ENCODE results near the gene DGKQ. TPM values are rescaled to one million over a fixed set of nuclear protein-coding genes. Genes with fewer than 3 reads are reported as not detected.

DGKQ gene
- total RNA-seq, 2 experiments from 2014 or later: 17.6 to 19.2 TPM

DNA sequence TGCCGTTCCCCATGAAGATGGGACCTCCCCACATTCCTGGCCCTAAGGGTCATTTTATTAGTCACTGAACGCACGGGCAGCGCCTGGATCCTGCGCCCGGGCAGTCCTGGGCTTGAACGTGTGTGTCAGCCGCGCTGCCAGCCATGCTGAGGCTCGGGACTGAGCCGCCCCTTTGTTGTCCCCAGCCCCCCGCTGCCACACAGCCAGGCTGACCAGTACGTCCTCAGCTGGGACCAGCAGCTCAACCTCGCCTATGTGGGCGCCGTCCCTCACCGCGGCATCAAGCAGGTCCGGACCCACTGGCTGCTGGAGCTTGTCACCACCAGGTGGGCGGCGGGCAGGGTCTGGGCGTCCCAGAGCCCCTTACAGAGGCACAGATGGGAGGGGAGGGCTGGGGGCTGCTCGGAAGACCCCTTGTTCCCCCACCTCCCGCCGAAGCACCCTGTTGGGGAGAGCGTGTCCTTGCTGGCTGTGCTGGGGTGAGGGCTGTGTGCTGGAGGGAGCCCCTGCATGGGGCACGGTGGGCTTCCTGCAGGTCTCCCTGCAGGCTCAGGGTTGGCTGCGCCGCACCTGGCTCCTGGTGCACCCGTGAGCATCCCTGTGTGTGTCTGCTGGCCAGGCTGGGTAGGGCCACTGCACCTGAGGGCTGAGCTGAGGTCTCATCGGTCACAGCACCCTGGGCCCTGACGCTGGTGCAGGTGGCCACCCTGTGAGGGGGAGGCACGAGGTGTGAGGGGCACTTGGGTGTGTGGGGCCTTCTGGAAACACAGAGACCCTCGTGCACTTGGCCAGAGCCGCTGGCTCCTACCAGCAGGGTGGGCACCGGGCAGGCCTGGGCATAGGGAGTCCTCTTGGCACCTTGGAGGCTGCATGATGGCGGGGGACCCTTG, 14.5 kb upstream of the DGKQ start:
- TF ChIP-seq, protein P1, sequence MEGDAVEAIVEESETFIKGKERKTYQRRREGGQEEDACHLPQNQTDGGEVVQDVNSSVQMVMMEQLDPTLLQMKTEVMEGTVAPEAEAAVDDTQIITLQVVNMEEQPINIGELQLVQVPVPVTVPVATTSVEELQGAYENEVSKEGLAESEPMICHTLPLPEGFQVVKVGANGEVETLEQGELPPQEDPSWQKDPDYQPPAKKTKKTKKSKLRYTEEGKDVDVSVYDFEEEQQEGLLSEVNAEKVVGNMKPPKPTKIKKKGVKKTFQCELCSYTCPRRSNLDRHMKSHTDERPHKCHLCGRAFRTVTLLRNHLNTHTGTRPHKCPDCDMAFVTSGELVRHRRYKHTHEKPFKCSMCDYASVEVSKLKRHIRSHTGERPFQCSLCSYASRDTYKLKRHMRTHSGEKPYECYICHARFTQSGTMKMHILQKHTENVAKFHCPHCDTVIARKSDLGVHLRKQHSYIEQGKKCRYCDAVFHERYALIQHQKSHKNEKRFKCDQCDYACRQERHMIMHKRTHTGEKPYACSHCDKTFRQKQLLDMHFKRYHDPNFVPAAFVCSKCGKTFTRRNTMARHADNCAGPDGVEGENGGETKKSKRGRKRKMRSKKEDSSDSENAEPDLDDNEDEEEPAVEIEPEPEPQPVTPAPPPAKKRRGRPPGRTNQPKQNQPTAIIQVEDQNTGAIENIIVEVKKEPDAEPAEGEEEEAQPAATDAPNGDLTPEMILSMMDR (IDR thresholded peaks at IDR 0.05): no peak
- POLR2A ChIA-PET: interaction anchor here (1.0 to 2.5 kb wide), 5 partner anchors 15 to 314 kb away, joined by 3 to 17 read pairs (median 5); partner anchors contain the start of genes ATP5ME, DGKQ, GAK and MYL5
- intact Hi-C loops (cut with DNase I, micrococcal nuclease): loop anchor here (1.0 to 10.0 kb wide), 7 partner anchors 15 to 743 kb away; partner anchors contain the start of genes GAK (in 2 of the 2), TMEM175 (in 2 of the 2), ATP5ME (in 1 of the 2) and DGKQ (in 1 of the 2)
- CTCF ChIA-PET: interaction anchor here (0.6 to 1.8 kb wide), 5 partner anchors 15 to 246 kb away, joined by 3 to 11 read pairs (median 3); partner anchors contain the start of genes DGKQ, GAK and TMEM175
- Histone ChIP-seq H3K9me3 (ENCODE audit: control insufficient read depth in 1 of 2, insufficient read depth in 1 of 2, low read length in 2 of 2) (no peaks in the 10 kb centered on the region), H3K27ac (ENCODE audit: low read depth in 1 of 2, low read length in 2 of 2) (no peak overlapping the region), H3K4me1 (ENCODE audit: insufficient read depth, low read length) (peaks cover 36% of the 10 kb centered on the region), H3K27me3 (ENCODE audit: control insufficient read depth in 1 of 2, insufficient read depth in 2 of 2, low read length in 2 of 2) (no peaks in the 10 kb centered on the region), H3K36me3 (ENCODE audit: insufficient read depth, low read length) (peaks cover 6% of the 10 kb centered on the region), H3K4me3 (ENCODE audit: low read length) (peak overlapping the region; percentile 78)
- H3K27ac Mint-ChIP-seq: no peak overlapping the region
- H3K9me3 Mint-ChIP-seq: no peaks in the 10 kb centered on the region
- peaks cover 25% of the 10 kb centered on the region for H3K4me1 Mint-ChIP-seq (ENCODE audit: low read depth)
- no peak for DNase-seq
- no peaks in the 10 kb centered on the region for H3K27me3 Mint-ChIP-seq
- peak overlapping the region; percentile 86 for H3K4me3 Mint-ChIP-seq
- H3K36me3 Mint-ChIP-seq (ENCODE audit: low read depth): no peaks in the 10 kb centered on the region
- ATAC-seq (ENCODE audit: poor library complexity): no peak

DNA sequence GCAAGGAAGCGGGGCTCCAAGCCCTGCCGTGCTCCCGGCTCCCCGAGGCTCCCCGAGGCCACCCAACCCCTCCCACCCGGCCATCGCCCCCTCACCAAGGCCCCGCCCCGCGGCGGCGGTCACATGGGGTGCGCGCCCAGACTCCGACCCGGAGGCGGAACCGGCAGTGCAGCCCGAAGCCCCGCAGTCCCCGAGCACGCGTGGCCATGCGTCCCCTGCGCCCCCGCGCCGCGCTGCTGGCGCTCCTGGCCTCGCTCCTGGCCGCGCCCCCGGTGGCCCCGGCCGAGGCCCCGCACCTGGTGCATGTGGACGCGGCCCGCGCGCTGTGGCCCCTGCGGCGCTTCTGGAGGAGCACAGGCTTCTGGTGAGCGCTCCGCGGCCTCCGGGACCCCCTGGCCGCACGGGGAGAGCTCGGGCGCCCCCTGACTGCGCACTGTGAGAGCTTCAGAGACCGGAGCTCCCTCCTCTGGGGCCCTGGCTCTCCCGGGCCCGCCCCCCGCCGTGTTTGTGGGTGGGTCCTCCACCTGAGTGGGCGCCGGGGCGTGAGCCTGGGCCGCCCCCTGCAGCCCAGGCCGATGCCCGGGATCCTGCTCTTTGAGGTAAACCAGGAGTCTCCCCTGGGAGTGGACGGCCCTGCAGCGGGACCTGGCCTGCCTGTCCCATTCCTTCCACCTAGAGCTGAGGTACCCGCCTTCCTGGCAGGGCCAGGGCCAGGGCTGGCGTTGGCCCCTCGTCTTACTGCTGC, 13.7 kb upstream of the DGKQ start, which contains the start of gene IDUA:
Gene IDUA (plus strand): TSS at position 166 of the 745 bp plus-strand sequence. CDS start 41 bp downstream, at position 207.
- no peaks in the 10 kb centered on the region for H3K9me3 ChIP-seq (ENCODE audit: control insufficient read depth in 1 of 2, insufficient read depth in 1 of 2, low read length in 2 of 2)
- peak; percentile 73 to 93 (median 86) for DNase-seq
- H3K4me3 ChIP-seq (ENCODE audit: low read length): peak within 1 kb of the TSS; percentile 78
- ATAC-seq (ENCODE audit: poor library complexity): peak; percentile 84
- CTCF ChIA-PET: interaction anchor here (0.6 to 1.8 kb wide), 5 partner anchors 14 to 245 kb away, joined by 3 to 11 read pairs (median 3); partner anchors contain the start of genes DGKQ, GAK and TMEM175
- H3K4me1 ChIP-seq (ENCODE audit: insufficient read depth, low read length): peaks cover 36% of the 10 kb centered on the region
- peaks cover 6% of the 10 kb centered on the region for H3K36me3 ChIP-seq (ENCODE audit: insufficient read depth, low read length)
- intact Hi-C loops (cut with DNase I, micrococcal nuclease): loop anchor here (1.0 to 10.0 kb wide), 7 partner anchors 14 to 742 kb away; partner anchors contain the start of genes GAK (in 2 of the 2), TMEM175 (in 2 of the 2), ATP5ME (in 1 of the 2) and DGKQ (in 1 of the 2)
- POLR2A ChIA-PET: interaction anchor here (1.0 to 2.5 kb wide), 6 partner anchors 14 to 313 kb away, joined by 3 to 17 read pairs (median 4); partner anchors contain the start of genes ATP5ME, DGKQ, GAK and MYL5
- H3K27me3 ChIP-seq (ENCODE audit: control insufficient read depth in 1 of 2, insufficient read depth in 2 of 2, low read length in 2 of 2): no peaks in the 10 kb centered on the region
- Mint-ChIP-seq H3K4me1 (ENCODE audit: low read depth) (peaks cover 25% of the 10 kb centered on the region), H3K27ac (peak within 1 kb of the TSS; percentile 82), H3K36me3 (ENCODE audit: low read depth) (no peaks in the 10 kb centered on the region), H3K27me3 (no peaks in the 10 kb centered on the region), H3K9me3 (no peaks in the 10 kb centered on the region), H3K4me3 (peak within 1 kb of the TSS; percentile 94)
- TF ChIP-seq, protein P1 (IDR thresholded peaks at IDR 0.05): peak; percentile 57
- H3K27ac ChIP-seq (ENCODE audit: low read depth in 1 of 2, low read length in 2 of 2): peak within 1 kb of the TSS; percentile 41 to 46
